Endothelial cell of umbilical vein (primary cell): ENCODE data around the gene MBD3L1. TPM values are rescaled to one million over a fixed set of nuclear protein-coding genes. Genes with fewer than 3 reads are reported as not detected.

Source experiments
- BruUV-seq: library from RNA; stranded (reverse); fragments of 400-500 nt; replicated peaks from 2 replicates; lab custom pipeline; 2021; lab: Mats Ljungman, UMichigan
- CTCF ChIA-PET: fragments of 300-600, 350-600 bp; sonication (Branson Sonifier 250); formaldehyde crosslinking; loops from one replicate; lab custom pipeline; 2021; ENCODE audit warnings: antibody characterized with exemption, inconsistent platforms; lab: Charles Lee
- POLR2A ChIA-PET: fragments of 300-600, 350-600 bp; sonication (Branson Sonifier 250); formaldehyde crosslinking; loops from one replicate; lab custom pipeline; 2021; ENCODE audit warnings: antibody characterized with exemption, inconsistent platforms; lab: Charles Lee
- DNase-seq: peaks from one replicate; pipeline ENCODE4 v3.0.0-alpha.2; 2011; ENCODE audit warnings: low read depth, low spot score
- FAIRE-seq: peaks from 2 replicates; lab custom pipeline; 2011; peaks lifted over from hg19 to GRCh38; lab: Jason Lieb, UNC
- H2AFZ ChIP-seq: 2 replicates; pipeline ENCODE4 v1.6.0; 2012; ENCODE audit warnings: low read depth, low read length, control low read depth, inconsistent platforms
- H3K27ac ChIP-seq: 2 replicates; pipeline ENCODE4 v1.5.1; 2011; ENCODE audit warnings: low read depth, mild to moderate bottlenecking, control low read depth, low read length, moderate library complexity; ENCODE audit not compliant: insufficient read depth
- H3K27me3 ChIP-seq, 2 experiments: 2 replicates each; pipeline versions ENCODE4 v1.6.0 to v1.6.1; 2011; ENCODE audit warnings: low read length in 2 of 2, mixed read lengths in 1 of 2; ENCODE audit not compliant: control insufficient read depth in 2 of 2, insufficient read depth in 2 of 2
- H3K36me3 ChIP-seq, 2 experiments: 2 replicates in 1 of 2; 3 replicates in 1 of 2; pipeline ENCODE4 v1.5.1; 2011; ENCODE audit warnings: low read length in 2 of 2, mild to moderate bottlenecking in 1 of 2, moderate library complexity in 1 of 2; ENCODE audit not compliant: control insufficient read depth in 2 of 2, insufficient read depth in 2 of 2; ENCODE audit errors: extremely low read depth in 1 of 2
- H3K4me1 ChIP-seq: 3 replicates; pipeline ENCODE4 v1.5.1; 2011; ENCODE audit warnings: mild to moderate bottlenecking, low read length; ENCODE audit not compliant: control insufficient read depth, insufficient read depth; ENCODE audit errors: extremely low read depth
- H3K4me2 ChIP-seq: 2 replicates; pipeline ENCODE4 v1.6.1; 2011; ENCODE audit warnings: low read length, control low read depth, mixed read lengths; ENCODE audit not compliant: insufficient read depth
- H3K4me3 ChIP-seq, 3 experiments: fragments of 200-600 bp in 1 of 3; sonication (generic), shearing (Covaris generic) in 1 of 3; replicated peaks in 1 of 3; 2 replicates each; pipeline ENCODE4 v1.5.1; 2011 to 2016; ENCODE audit warnings: control low read depth in 3 of 3, low read length in 3 of 3, mild to moderate bottlenecking in 2 of 3, inconsistent platforms in 1 of 3, low read depth in 1 of 3, moderate library complexity in 1 of 3; ENCODE audit not compliant: insufficient read depth in 1 of 3
- H3K79me2 ChIP-seq: 2 replicates; pipeline ENCODE4 v1.6.0; 2012; ENCODE audit warnings: low read length, inconsistent platforms; ENCODE audit not compliant: control insufficient read depth, insufficient read depth
- H3K9ac ChIP-seq: replicated peaks from 2 replicates; pipeline ENCODE3; 2011; ENCODE audit warnings: low read length, control low read depth; ENCODE audit not compliant: insufficient read depth; ENCODE audit errors: extremely low read depth
- H3K9me1 ChIP-seq: replicated peaks from 3 replicates; pipeline ENCODE4 v1.6.0; 2011; ENCODE audit warnings: mild to moderate bottlenecking, low read length; ENCODE audit not compliant: control insufficient read depth, insufficient read depth; ENCODE audit errors: extremely low read depth
- H3K9me3 ChIP-seq: replicated peaks from 2 replicates; pipeline ENCODE4 v1.5.1; 2012; ENCODE audit warnings: low read length, inconsistent platforms; ENCODE audit not compliant: control insufficient read depth, insufficient read depth
- H4K20me1 ChIP-seq: replicated peaks from 2 replicates; pipeline ENCODE3; 2011; ENCODE audit warnings: mild to moderate bottlenecking, low read length; ENCODE audit not compliant: control insufficient read depth, insufficient read depth; ENCODE audit errors: extremely low read depth
- FOS ChIP-seq: IDR thresholded peaks from 2 replicates; pipeline ENCODE4 v1.6.1; 2011; ENCODE audit warnings: mild to moderate bottlenecking, low read length, moderate library complexity, borderline replicate concordance; ENCODE audit not compliant: insufficient read depth
- MYC ChIP-seq: IDR thresholded peaks from one replicate; pipeline ENCODE4 v1.6.1; 2011; ENCODE audit warnings: mild to moderate bottlenecking, low read depth, low read length
- POLR2AphosphoS5 ChIP-seq: IDR thresholded peaks from 2 replicates; pipeline ENCODE4 v1.6.1; 2012; ENCODE audit warnings: low read depth, mild to moderate bottlenecking, control low read depth, low read length, moderate library complexity; ENCODE audit not compliant: insufficient read depth
- dilution Hi-C: fragments of 300-500 bp; cut with MboI; formaldehyde crosslinking; loops from one replicate; pipeline ENCODE4 v1.15.0; 2019; ENCODE audit warnings: low sequenced_read_pairs; ENCODE audit not compliant: extremely low pct_ligation_motif_present
- intact Hi-C: fragments of 100-400 bp; cut with micrococcal nuclease; formaldehyde crosslinking; loops from one replicate; pipeline ENCODE4 v1.10.0; 2022
- polyA plus RNA-seq, 4 experiments: library from polyadenylated mRNA; depleted of rRNA in 3 of 4; stranded (reverse) in 3 of 4; unstranded in 1 of 4; fragments of >200 nt; gene quantifications; 2 replicates each; pipeline versions ENCODE4 v1.2.1 to v1.2.3, GENCODE V29; 2011 to 2012; ENCODE audit warnings: missing spikeins in 1 of 4
- total RNA-seq: library from RNA; stranded (reverse); gene quantifications from 2 replicates; pipeline ENCODE4 v1.2.3, GENCODE V29; 2021
- TF ChIP-seq, protein P1 (sequence below), 2 donors: IDR thresholded peaks; 1 replicate in 1 of 2; 2 replicates in 1 of 2; pipeline ENCODE4 v1.5.1; 2011; ENCODE audit warnings: low read length in 2 of 2, mild to moderate bottlenecking in 2 of 2, moderate library complexity in 2 of 2, control low read depth in 1 of 2, inconsistent platforms in 1 of 2, low read depth in 1 of 2; ENCODE audit not compliant: insufficient read depth in 1 of 2; ENCODE audit errors: extremely low read depth in 1 of 2

The MBD3L1 gene
- total and polyA plus RNA-seq, 2 donors (not counting 3 experiments of a cell fraction or from before 2014, with no cell fraction given) = not detected

DNA sequence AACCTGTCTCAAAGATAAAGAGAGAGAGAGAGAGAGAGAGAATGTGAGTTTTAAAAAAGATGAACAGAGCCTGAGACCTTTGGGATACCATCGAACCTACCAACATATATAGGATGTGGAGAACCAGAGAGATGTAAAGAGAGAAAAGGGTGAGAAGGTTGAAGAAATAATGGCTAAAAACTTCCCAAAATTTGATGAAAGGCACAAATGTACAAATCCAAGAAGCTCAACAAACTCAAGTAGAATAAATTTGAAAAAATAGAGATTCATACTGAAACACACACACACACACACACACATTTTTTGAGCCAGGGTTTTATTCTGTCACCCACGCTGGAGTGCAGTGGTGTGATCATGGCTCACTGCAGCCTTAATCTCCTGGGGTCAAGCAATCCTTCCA is 16.4 kb upstream of the MBD3L1 start:
- Histone ChIP-seq H3K27ac (no peak overlapping the region), H3K4me2 (no peak overlapping the region), H2AFZ (no peak overlapping the region), H3K4me3 (no peak overlapping the region), H4K20me1 (no peaks in the 10 kb centered on the region), H3K4me1 (no peaks in the 10 kb centered on the region), H3K9me1 (no peaks in the 10 kb centered on the region), H3K27me3 (no peaks in the 10 kb centered on the region), H3K9ac (no peak overlapping the region), H3K9me3 (peaks cover 13% of the 10 kb centered on the region), H3K79me2 (no peaks in the 10 kb centered on the region), H3K36me3 (no peaks in the 10 kb centered on the region)
- dilution Hi-C loops (no loop called here), intact Hi-C loops (no loop called here)
- no TSS peak for BruUV-seq
- no peak for DNase-seq
- ChIA-PET CTCF (no interaction called here), POLR2A (no interaction called here)
- no peak for FAIRE-seq
- no peak for TF ChIP-seq POLR2AphosphoS5
- no peak for TF ChIP-seq MYC
- TF ChIP-seq, protein P1, sequence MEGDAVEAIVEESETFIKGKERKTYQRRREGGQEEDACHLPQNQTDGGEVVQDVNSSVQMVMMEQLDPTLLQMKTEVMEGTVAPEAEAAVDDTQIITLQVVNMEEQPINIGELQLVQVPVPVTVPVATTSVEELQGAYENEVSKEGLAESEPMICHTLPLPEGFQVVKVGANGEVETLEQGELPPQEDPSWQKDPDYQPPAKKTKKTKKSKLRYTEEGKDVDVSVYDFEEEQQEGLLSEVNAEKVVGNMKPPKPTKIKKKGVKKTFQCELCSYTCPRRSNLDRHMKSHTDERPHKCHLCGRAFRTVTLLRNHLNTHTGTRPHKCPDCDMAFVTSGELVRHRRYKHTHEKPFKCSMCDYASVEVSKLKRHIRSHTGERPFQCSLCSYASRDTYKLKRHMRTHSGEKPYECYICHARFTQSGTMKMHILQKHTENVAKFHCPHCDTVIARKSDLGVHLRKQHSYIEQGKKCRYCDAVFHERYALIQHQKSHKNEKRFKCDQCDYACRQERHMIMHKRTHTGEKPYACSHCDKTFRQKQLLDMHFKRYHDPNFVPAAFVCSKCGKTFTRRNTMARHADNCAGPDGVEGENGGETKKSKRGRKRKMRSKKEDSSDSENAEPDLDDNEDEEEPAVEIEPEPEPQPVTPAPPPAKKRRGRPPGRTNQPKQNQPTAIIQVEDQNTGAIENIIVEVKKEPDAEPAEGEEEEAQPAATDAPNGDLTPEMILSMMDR (IDR thresholded peaks at IDR 0.05; ENCODE audit: extremely low read depth in 1 of 2, insufficient read depth in 1 of 2, low read depth in 1 of 2, low read length in 2 of 2) = no peak

DNA sequence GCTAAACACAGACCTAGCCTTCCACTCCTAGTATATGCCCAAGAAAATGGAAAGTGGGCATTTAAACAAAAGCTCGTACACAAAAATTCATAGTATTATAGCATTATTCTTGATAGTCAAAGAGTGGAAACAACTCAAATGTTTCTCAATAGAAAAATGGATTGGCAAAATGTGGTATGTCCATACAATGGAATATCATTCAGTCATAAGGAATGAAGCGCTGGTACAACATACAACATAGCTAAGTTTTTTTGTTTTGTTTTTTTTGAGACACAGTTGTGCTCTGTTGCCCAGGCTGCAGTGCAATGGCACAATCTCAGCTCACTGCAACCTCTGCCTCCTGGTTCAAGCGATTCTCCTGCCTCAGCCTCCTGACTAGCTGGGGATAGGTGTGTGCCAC is 11.9 kb upstream of the MBD3L1 start:
- Histone ChIP-seq H3K4me1 (no peaks in the 10 kb centered on the region), H3K9ac (no peak overlapping the region), H3K27me3 (no peaks in the 10 kb centered on the region), H3K4me3 (no peak overlapping the region), H3K9me3 (no peaks in the 10 kb centered on the region), H3K4me2 (no peak overlapping the region), H3K9me1 (no peaks in the 10 kb centered on the region), H2AFZ (no peak overlapping the region), H3K27ac (no peak overlapping the region), H3K36me3 (no peaks in the 10 kb centered on the region), H3K79me2 (no peaks in the 10 kb centered on the region), H4K20me1 (no peaks in the 10 kb centered on the region)
- dilution Hi-C loops = no loop called here
- DNase-seq (no peak), FAIRE-seq (no peak)
- POLR2A ChIA-PET = no interaction called here
- no TSS peak for BruUV-seq
- TF ChIP-seq, protein P1 (IDR thresholded peaks at IDR 0.05; ENCODE audit: extremely low read depth in 1 of 2, insufficient read depth in 1 of 2, low read depth in 1 of 2, low read length in 2 of 2) = no peak
- no peak for TF ChIP-seq POLR2AphosphoS5
- no peak for TF ChIP-seq MYC
- TF ChIP-seq FOS = no peak
- intact Hi-C loops = no loop called here
- CTCF ChIA-PET = no interaction called here
